Ammon's horn (tissue), 1 donor: ENCODE measurements around the gene PC.

ENCODE experiments used
- DNase-seq: peaks from one replicate; pipeline ENCODE4 v3.0.0-alpha.2; 2016; ENCODE audit warnings: low spot score

Gene PC

GRCh38 chr11:66884443-66884842, 73.7 kb downstream of the PC start:
- no peak for DNase-seq

- peak; percentile 89 for DNase-seq
Observed at GRCh38 chr11:66883016-66883965, 74.9 kb downstream of the PC start.

- peak; percentile 62 for DNase-seq
Observed at GRCh38 chr11:66882561-66883015, 75.6 kb downstream of the PC start.

GRCh38 chr11:66881927-66882452, 76.2 kb downstream of the PC start:
- no peak for DNase-seq

GRCh38 chr11:66881451-66881835, 76.7 kb downstream of the PC start:
- no peak for DNase-seq

- DNase-seq: peak; percentile 84
Observed at GRCh38 chr11:66880496-66881450, 77.4 kb downstream of the PC start.

GRCh38 chr11:66879999-66880398, 78.2 kb downstream of the PC start:
- DNase-seq: no peak

- DNase-seq: no peak
Observed at GRCh38 chr11:66879583-66879982, 78.6 kb downstream of the PC start.

- DNase-seq: no peak
Observed at GRCh38 chr11:66879000-66879399, 79.2 kb downstream of the PC start.

GRCh38 chr11:66878474-66878873, 79.7 kb downstream of the PC start:
- DNase-seq: no peak

- DNase-seq: no peak
Observed at GRCh38 chr11:66877588-66878385, 80.4 kb downstream of the PC start.

GRCh38 chr11:66875378-66875777, 82.8 kb downstream of the PC start:
- no peak for DNase-seq

GRCh38 chr11:66874232-66874631, 84.0 kb downstream of the PC start:
- no peak for DNase-seq

GRCh38 chr11:66871521-66871901, 86.7 kb downstream of the PC start:
- no peak for DNase-seq

GRCh38 chr11:66870616-66871520, 87.3 kb downstream of the PC start:
- DNase-seq: no peak

GRCh38 chr11:66870131-66870530, 88.1 kb downstream of the PC start:
- DNase-seq: no peak

GRCh38 chr11:66869567-66869870, 88.7 kb downstream of the PC start:
- no peak for DNase-seq

GRCh38 chr11:66868726-66869566, 89.2 kb downstream of the PC start:
- DNase-seq: no peak

- DNase-seq: no peak
Observed at GRCh38 chr11:66868082-66868725, 90.0 kb downstream of the PC start.
